Stimulated activated CD8-positive, alpha-beta memory T cell treated with anti-CD3 and anti-CD28 coated beads, Interleukin-7, amount 100 ng/mL, for 48 hours (primary cell): ENCODE results near the gene ZNF280C.

Experiments
- DNase-seq, 2 donors: peaks; one replicate each; pipeline ENCODE4 v3.0.0-alpha.2; 2020; ENCODE audit warnings: low read depth in 1 of 2; ENCODE audit errors: extremely low read depth in 1 of 2

Gene ZNF280C

DNA sequence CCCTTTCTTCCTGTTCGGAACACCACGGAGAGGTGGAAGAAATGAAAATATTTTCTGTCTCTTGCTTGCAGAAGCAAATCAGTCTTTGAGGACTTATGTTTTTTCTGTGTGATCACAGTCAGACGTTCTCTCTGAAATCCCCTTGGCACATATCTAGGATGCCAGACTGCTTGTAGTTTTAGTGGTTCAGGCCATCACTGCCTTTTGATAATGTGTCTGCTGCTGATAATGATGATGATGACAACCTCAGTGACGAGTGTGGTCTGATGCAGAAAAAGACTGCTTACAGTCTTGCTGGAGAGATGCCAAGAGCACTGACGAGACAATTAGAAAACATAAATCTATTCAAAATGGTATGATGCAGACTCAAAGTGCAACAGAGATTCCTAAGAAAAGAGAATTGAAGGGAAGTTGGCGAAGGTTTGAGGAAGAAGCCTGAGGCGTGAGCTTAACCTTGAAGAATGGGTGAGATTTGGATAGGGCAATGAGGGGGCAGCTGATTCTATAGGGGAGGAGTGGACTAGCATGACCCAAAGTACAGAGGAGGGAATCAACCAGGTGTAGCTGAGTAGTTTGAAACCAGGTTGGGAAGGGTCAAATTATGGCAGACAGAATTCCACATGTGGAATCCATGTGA lies 89.0 kb downstream of the ZNF280C start:
- DNase-seq = no peak

DNA sequence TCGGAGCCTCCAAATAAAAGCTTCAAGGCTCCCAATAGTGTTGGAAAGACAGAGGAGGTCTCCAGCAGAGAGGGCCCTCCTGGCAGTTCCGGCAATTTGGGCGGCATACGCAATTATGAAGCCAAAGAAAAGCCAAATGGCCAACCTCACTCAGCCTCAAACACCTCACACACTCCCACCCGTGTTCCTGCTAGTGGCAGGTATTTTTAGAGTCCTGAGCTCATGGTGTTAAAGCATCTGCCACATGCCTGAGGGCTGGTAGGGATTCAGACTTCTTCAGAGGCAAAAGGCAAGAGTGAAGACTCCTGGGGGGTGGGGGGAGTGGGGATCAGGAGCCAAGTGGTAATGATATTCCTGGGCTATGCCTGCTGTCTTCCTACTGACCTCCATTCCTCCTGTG lies 89.5 kb downstream of the ZNF280C start:
- no peak for DNase-seq

DNA sequence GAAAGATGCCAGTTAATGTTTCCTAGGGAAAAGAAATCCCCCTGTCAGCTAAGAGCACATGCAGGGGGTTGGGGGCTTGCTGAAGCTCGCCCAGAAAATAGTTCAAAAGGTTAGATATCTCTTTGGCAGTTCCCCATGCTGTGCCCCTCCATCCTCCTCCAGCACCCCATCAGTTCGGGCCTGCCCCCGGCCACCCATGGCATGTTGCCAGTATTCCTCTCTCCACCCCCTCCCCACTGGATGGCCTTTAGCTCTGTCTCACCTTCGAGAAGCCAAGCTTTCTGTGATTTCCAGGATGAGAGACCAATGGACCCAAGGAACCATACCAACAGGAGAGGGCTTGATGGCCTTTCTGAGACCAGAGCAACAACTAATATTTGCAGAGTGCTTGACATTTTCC lies 91.8 kb downstream of the ZNF280C start:
- DNase-seq = no peak

DNA sequence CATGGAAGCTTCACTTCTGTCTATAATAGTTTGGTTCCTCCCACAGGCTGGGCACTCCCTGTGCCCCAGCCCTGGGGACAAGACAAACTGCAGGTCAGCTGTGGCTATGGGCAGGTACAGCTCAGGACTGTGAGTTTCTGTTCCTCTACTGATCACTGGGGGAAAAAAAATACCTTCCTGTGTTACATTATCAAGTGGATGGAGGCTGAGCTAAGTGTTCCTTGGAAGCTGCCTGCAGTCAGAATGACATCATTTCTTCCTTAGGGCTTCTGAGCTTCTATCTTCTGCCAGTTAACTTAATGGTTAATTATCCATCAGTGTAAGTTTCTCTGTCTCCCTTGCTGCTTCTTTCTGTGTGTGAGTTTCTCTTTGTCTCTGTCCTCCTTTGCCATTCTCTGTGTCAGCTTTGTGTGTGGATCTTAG lies 92.3 kb downstream of the ZNF280C start:
- no peak for DNase-seq

DNA sequence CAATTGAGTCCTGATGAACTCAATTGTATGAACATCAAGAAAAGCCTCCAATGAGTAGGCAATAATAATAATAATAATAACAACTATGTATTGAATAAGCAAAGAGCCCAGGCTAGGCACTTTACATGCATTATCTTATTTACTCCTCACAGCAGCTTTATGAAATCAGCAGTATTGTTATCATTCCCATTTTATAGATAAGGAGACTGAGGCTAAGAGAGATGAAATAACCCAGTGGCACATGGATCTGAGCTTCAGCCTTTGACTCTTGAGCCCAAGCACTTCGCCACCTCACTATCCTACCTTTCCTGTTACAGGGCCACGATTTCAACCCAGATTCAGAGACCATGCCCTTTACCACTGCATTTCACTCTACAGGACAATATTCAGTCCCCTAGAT lies 93.8 kb downstream of the ZNF280C start:
- no peak for DNase-seq

DNA sequence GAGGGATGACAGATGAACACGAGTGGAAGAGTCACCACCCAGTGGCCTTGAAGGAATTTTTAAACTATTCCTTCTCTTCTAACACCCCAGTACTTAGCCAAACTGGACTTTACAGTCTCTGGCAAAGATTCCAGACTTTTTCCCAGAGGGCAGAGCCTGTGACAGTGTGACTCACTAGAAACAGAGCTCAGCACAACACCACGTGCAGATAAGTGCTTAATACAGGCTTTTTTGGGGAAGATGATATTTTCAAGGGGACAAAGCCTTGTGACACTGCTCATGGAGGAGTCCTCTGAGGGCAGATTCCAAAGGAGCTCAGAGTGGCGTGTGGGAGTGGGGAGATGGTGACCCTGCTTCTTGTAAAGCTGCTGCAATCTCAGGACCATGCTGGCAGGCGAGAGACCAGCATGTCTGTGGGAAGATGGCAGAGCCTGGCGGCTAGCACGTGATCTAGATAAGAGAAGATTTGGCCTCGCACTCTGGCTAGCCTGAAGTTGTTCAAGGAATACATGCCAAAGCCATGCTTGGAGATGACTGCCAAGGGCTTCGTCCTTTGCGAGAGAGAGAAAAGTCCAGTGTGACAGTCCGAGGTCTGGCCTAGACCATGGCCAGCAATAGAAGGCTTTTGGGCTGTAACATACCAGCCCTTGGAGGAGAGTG lies 94.5 kb downstream of the ZNF280C start:
- DNase-seq = no peak

DNA sequence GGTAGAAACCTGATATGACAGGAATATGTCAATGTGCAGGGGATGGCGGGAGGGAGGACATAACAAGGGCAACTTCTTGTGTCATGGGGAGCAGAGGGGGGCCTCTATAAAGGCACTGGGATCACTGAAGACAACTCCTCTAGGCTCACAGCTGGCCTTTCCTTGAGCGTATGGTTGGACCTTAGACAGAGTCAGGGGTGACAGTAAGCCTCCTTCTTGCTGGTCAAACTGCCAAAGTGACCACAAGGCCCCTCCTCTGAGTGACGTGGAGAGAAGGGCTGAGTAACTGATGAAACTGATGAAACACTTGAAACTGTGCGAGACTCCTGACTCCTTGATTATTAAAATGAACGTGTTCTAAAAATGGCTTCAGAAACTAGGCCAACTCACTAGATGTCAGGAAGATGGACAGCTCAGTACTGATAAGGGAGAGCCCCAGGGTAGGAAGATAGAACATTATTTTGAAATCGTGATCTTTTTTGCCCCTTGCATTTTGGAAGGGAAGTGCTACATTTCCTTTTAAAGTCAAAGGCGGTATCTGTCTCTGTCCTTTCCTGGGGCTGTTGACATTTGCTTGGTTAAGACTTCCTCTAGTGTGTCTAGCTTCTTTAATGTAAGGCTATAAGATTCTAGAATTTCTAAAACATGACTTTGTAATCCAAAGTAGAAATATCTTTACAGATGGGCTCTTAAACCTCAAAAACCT lies 95.4 kb downstream of the ZNF280C start:
- DNase-seq = peak in 1 of 2 donors; percentile 64

DNA sequence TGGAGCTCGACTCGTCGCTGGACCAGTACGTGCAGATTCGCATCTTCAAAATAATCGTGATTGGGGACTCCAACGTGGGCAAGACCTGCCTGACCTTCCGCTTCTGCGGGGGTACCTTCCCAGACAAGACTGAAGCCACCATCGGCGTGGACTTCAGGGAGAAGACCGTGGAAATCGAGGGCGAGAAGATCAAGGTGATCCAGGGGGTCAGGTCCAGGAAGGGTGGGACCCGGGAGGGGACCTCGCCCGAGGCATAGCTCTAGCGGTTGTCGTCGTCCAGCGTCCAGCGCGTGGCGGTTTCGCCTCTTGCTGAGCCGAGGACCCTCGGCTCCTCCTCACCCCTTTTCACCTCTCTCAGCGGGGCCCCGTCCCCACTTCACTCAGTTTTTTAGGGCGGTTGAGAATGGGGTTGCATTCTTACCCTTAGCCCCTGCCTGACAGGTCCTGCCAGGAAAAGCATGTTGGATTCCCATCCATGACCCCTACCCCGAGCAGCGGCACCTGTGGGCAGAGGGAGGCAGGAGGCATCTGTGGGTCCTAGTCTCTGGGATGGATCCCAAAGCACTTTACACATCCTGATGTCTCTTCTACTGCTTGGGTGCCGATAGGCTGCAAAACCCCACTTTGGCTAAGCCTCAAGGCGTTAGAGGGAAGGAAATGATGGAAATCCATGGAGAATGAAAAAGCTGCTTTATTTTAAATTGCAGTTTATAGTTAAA lies 96.4 kb downstream of the ZNF280C start:
- no peak for DNase-seq

DNA sequence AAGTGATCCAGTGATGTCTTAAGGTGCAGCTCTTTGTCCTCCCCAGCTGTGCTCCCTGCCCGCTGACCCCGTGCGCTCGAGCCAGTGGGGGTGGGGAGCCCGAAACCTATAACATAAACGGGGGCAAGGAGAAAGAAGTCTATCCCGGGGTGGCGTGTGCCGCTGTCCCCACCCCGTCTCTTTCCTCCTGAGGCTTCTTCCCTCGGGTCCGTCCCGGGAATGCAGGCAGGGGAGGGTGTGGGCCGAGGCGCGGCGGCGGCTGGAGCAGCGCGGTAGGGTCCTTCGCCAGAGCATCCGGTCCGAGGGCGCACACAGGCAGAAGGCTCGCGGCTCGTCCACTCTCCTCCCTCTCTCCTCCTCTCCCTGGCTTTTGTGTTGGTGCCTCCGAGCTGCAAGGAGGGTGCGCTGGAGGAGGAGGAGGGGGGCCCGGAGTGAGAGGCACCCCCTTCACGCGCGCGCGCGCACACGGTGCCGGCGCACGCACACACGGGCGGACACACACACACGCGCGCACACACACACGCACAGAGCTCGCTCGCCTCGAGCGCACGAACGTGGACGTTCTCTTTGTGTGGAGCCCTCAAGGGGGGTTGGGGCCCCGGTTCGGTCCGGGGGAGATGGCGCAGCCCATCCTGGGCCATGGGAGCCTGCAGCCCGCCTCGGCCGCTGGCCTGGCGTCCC lies 97.1 kb downstream of the ZNF280C start, which contains the start of gene RAB33A:
Gene RAB33A (plus strand): TSS at position 517 of the 681 bp plus-strand sequence. CDS start 101 bp downstream, at position 618.
- no peak for DNase-seq

DNA sequence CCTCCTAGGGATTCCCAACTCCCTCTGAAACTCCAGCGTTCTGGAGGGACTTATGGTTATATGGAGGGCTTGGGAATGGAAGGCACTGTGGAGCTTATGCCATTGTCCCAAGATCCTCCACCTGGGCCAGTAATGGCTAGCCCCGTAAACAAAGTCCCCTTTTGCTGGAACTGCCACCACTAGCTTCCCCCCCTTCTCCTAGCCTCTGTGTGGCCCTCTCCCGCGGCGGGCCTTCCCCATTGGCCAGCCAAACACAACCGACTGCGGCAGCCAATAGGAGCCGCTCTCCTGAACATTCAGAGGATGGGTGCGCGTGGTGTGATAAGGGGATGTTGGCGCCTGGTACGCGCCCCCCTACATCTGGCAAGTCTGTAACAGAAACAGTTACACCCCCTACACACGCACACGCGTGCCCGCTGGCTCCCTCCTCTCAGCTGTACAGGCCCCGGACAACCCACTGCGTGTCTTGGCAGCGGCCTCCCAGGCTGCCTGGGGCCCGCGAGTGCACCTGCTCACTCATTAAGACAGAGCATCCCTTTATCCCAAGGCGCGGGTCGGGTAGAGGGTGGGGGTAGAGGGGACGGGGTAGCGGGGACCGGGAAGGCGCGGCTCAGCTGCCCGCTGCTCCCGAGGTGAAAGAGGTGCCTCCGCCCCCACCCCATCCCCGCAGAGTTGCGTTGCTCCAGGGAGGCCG lies 97.8 kb downstream of the ZNF280C start:
- DNase-seq = peak; percentile 20 to 56

DNA sequence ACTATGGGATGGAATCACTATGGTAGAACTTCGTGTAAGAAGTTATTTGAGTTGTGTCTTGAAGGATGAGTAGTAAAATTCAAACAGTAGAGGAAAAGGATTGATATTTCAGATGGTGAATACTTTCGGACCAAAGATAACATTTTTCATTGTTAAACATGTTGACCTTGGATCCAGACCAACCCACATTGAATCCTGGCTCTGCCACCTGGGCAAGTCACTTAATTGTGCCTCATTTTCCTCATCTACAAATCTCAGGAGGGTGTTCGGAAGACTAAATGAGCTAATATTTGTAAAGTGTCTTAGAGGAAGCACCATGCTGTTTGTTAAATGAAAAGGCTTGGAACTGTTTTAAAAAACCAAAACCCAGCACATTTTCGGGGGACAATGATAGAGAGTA lies 101.7 kb downstream of the ZNF280C start:
- no peak for DNase-seq

DNA sequence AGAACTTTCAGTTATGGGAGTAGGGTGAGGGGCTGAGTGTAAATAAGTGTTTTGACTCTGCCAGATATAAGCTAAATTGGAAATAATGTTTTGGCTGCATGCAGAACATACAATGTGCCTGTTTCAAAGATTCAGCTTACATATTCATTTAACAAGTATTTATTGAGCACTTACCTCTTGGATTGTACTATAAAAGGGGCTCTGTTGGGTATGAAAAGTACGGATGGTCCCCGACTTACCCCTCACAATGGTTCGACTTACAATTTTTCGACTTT lies 102.3 kb downstream of the ZNF280C start:
- DNase-seq = no peak

DNA sequence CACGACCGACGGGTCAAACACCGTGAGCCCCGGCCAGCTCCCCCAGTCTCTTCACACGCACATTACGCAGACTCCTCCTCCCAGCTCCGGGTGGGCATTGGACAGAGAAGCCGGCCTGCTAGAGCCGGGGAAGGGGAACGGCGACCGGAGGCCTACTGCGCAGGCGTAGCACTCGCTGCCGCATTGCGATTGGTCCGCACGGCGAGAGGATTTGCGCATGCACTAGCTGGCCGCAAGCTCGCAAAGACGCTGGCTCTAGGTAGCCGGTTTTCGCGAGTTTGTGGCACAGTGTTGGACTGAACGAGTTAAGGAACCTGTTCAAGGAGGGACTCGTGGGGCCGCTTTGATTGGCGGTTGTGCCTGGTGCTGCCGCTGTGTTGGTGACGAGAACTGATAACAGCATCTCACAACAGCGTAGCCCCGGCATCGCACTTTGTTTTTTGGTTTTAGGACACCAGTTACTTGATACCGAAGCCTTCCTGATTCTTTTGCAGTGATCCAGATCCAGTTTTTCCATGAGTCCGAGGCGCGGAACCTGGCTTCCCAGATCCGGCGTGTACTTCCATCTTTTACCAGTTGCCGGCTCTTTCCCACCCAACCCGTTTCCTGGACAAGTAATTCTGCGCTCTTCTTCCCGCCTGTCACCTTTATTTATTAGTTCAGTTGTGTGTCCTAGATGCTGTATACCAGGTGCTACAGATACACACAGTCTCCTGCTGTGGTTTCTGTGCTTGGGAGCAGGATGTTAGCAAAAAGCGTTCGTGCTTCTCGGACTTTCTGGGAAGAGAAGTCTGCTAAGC lies 102.8 kb downstream of the ZNF280C start, which contains the start of gene AIFM1:
Gene AIFM1 (minus strand): TSS at position 139 of the 800 bp plus-strand sequence. CDS start 185 bp downstream, outside the sequence.
- peak; percentile 76 to 88 for DNase-seq

DNA sequence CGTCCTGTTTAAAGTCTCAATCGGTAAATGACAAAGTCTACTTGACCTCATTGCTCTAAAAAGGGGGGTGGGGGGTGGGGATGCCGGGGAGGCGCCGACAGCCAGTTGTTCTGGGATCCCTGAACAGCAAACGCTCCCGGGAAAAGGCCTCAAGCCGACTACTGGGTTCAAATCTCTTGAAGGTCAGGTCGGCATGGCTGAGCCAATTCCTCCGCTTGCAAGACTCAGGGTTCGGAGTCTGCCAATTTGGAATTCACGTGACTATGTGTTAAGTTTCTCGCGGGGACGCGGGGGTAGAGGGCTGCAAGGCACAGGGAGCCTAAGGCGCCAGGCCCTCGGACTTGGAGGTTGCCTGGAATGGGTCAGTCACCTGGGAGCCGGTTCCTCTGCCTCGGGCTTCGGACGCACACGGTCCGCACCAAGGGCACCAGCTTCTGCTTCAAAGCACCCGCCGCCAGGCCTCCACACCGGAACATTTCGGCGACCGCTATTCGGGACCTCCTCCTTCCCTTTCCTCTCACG lies 103.5 kb downstream of the ZNF280C start:
- DNase-seq = no peak

DNA sequence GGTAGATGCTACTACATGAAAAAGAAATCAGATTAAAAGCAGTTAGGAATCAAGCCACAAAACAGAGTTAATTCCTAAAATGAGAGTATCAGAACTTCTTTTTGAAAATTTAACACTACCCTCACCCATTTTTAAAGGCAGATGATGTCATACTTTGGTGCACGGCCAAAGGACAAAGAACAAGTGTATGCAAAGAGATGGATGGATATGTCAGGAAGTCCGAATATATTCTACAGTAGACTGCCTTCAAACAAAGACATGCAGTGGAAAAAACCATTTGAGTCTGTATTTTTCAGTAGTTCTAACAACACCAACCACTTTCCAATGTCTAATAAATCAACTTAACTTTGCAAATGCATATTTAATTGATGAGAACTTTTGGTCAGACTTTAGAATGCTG lies 105.3 kb downstream of the ZNF280C start:
- DNase-seq = no peak

DNA sequence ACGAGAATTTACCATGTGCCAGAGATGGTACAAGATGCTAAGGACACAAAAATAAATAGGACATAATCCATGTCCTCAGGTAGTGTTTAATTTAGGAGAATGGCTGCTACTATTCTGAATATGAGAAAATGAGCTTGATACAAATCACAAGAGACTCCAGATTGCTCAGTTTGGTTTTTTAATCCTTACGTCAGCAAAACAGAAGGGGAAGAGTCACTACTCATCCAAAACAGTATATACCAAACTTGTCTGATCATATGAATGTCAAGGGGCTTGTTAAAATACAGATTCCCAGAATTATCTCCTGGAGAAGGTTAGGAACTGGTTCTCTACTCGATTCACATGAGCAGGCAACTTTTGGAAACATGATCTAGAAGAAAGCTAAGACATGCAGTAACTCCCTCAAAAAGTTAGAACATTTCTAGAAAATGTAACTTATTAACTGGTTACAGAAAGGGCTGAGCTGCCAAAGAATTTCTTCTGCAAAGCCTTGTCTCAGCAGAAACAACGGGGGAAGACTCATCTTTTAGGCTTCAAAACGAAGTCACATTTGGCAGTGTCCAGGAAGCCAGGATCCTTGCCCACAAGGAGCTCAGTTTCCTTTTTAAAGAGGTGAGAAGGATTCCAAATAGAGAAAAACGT lies 106.5 kb downstream of the ZNF280C start:
- DNase-seq = no peak

DNA sequence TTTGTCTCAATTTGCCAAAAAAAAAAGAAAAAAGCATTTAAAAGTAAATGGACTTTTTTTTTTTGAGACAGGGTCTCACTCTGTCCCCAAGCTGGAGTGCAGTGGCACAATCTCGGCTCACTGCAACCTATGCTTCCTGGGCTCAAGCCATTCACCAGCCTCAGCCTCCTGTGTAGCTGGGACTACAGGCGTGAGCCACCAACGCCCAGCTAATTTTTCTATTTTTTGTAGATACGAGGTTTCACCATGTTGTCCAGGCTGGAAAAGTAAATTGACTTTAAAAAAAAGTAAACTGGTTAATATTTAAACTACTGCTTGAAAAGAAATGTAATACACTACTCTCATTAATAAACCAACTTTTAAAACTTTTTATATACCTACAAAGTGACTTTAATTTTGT lies 108.9 kb downstream of the ZNF280C start:
- DNase-seq = no peak

DNA sequence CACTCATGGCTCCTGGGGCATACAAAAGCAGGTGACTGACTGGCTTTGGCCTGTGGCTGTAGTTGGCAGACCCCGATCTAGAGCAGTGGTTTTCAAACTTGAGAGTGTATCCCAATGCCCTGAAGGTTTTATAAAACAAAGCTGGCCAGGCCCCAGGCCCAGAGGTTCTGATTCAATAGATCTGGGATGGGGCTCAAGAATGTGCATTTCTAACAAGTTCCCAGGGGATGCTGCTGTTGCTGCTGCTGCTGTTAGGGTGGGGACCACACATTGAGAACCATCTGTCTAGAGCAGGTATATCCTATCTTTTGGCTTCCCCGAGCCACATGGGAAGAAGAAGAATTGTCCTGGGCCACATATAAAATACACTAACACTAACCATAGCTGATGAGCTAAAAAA lies 110.4 kb downstream of the ZNF280C start:
- no peak for DNase-seq

DNA sequence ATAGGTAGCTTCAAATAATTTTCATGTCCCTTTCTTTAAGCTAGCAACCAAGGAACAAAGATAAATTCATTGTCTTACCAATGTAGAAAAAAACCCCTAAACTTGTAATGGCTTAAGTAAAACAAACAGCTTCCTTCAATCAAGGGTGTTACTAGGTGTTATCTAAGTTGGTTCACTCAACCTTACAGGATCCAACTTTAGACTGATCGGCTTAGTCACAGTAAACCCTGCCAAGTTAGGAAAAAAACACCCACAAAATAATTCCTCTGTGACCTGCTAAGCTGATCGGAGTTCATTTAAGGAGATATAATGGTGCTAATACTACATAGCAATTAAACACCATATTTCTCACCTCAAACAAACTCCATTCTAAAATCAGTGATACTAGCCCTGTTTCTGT lies 113.1 kb downstream of the ZNF280C start:
- DNase-seq = no peak
